Measurements from ENCODE around the gene RAB24. TPM values are rescaled to one million over a fixed set of nuclear protein-coding genes. Genes with fewer than 3 reads are reported as not detected.
"Not testable (repeated sequence)": the region's sequence is repeated elsewhere in the genome, so short reads cannot be mapped to it uniquely, and the experiment has no call there.

RAB24 gene
- 29.7 TPM for polyA plus RNA-seq (2012; ENCODE audit: missing spikeins)

DNA sequence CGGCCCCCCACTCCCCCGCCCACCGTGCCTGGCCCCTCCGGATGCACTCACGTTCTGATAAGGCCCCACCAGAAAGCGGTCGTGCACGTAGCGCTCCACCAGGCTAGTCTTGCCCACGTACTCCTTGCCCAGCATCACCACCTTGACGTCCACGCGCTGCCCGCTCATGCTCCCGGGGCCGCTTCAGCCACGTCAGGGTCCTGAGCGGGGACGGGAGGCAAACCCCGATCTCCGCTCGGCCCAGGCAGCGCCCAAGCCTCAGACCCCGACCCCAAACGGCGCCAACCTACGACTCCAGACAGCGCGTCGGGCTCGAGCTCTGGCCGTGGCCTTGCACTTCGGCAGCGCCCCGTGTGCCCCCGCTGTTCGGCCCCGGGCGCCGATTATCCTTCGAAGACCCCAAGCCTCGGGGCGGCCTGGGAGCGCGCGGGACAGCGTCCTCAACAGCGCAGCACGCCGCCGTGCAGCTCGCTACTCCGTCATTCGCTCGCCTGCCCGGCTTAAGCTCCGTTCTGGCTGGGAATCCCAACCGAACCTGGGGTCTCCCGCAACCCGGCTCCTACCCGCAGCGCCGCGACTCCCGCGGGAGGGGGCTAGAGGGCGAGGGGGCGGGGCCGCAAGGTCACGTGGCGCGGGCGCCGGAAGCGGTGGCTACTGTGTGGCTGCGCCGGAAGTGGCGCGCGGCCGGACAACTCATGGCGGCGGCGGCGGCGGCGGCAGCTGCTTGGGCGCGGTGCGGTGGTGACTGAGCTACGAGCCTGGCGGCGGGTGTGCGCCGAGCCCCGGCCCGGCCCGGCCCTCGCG, at the start of gene RAB24, which contains the start of gene PRELID1:
TSS of gene RAB24 (minus strand) at position 599 of the 804 bp plus-strand sequence. CDS start at position 168, 431 bp downstream.
TSS of gene PRELID1 (plus strand) at position 679 of the 804 bp plus-strand sequence. CDS start 187 bp downstream, outside the sequence.
- DNase-seq (ENCODE audit: insufficient read length): peak; percentile 82
- FAIRE-seq: peak; percentile 27
- no peak for TF ChIP-seq POLR2AphosphoS5 (IDR thresholded peaks at IDR 0.05; ENCODE audit: low read depth, low read length)
- TF ChIP-seq POLR2A (IDR thresholded peaks at IDR 0.05; ENCODE audit: low read depth, low read length): peak; percentile 55; the same call in 1 of the 2 replicates
- TF ChIP-seq TAF1 (IDR thresholded peaks at IDR 0.05; ENCODE audit: borderline replicate concordance, low read depth, low read length): no peak; the same call in 1 of the 2 replicates

DNA sequence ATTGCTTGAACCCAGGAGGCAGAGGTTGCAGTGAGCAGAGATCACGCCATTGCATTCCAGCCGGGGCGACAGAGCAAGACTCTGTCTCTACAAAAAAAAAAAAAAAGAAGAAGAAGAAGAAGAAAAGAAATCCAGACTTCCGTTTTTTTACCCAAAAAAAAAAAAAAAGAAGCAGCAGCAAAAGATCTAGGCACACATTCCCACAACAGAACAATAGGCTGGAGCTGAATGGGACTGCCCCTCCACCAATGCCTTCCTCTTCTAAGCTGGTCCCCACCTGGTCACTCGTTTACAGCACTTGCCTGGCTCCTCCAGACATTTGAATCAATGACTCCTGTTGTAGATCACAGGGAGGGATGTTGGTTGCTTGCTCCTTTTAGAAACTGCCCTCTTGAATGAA, 49.6 kb upstream of the RAB24 start:
- TF ChIP-seq POLR2AphosphoS5 (IDR thresholded peaks at IDR 0.05; ENCODE audit: low read depth, low read length) (no peak), TAF1 (IDR thresholded peaks at IDR 0.05; ENCODE audit: borderline replicate concordance, low read depth, low read length) (no peak), POLR2A (IDR thresholded peaks at IDR 0.05; ENCODE audit: low read depth, low read length) (no peak)
- FAIRE-seq (no peak), DNase-seq (ENCODE audit: insufficient read length) (no peak)

GRCh38 chr5:177351392-177352329, 48.1 kb upstream of the RAB24 start, which contains the start of gene LMAN2:
TSS of gene LMAN2 (minus strand) at chr5:177351668. CDS start at chr5:177351647, 21 bp downstream.
- TF ChIP-seq POLR2AphosphoS5 (IDR thresholded peaks at IDR 0.05; ENCODE audit: low read depth, low read length) (peak; percentile 88), POLR2A (IDR thresholded peaks at IDR 0.05; ENCODE audit: low read depth, low read length) (peak; percentile 85), TAF1 (IDR thresholded peaks at IDR 0.05; ENCODE audit: borderline replicate concordance, low read depth, low read length) (peak; percentile 91)
- DNase-seq (ENCODE audit: insufficient read length) (peak; percentile 95), FAIRE-seq (peak; percentile 97)

DNA sequence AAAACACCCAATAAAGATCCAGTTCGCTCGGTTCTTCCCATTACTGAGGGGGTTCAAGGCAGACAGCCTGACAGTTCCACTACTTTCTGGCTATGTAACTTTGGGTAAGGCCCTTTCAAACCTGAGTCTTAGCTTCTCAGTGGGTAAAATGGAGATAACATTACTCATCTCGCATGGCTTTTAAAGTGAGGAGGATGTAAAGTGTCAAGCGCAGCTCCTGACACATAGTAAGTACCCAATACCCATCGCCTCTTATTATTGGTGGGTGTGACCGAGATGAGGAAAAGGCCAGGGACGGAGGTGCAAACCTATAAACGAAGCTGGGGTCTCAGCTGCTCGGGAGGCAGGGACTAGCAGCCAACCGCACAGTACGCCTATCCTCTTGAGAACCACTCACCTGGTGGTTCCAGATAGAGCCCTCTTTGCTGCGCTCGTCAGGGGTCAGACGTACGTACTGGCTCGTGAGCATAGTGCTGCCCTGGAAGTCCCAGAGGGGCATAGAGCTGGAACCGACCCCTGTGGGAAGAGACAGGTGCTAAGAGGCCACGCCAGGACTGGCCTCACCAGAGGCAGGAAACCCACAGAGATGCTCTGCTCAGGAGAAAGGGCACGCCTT, 47.4 kb upstream of the RAB24 start:
- FAIRE-seq: no peak
- no peak for DNase-seq (ENCODE audit: insufficient read length)
- TF ChIP-seq TAF1 (IDR thresholded peaks at IDR 0.05; ENCODE audit: borderline replicate concordance, low read depth, low read length) (no peak), POLR2A (IDR thresholded peaks at IDR 0.05; ENCODE audit: low read depth, low read length) (0 out of 2 replicates have a peak, but pooled peaks have one; percentile 23)

GRCh38 chr5:177349762-177350161, 46.2 kb upstream of the RAB24 start:
- no peak for TF ChIP-seq POLR2A (IDR thresholded peaks at IDR 0.05; ENCODE audit: low read depth, low read length)
- TF ChIP-seq POLR2AphosphoS5 (IDR thresholded peaks at IDR 0.05; ENCODE audit: low read depth, low read length): no peak
- TF ChIP-seq TAF1 (IDR thresholded peaks at IDR 0.05; ENCODE audit: borderline replicate concordance, low read depth, low read length): no peak
- FAIRE-seq (no peak), DNase-seq (ENCODE audit: insufficient read length) (no peak)

DNA sequence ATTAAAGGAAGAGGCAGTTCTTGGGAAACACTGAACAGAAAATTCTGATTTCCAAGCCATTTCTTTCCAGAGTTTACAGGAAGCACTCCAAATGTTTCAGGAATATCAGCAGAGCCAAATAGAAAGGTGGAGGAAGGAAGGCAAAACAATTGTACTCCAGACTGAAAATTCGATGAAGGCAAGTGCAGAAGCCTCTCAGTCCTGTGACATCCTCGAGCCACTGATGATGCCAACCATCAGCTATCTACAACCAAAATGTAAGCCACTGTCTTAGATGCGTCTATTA, 45.8 kb upstream of the RAB24 start:
- FAIRE-seq: no peak
- TF ChIP-seq POLR2A (IDR thresholded peaks at IDR 0.05; ENCODE audit: low read depth, low read length): no peak
- no peak for TF ChIP-seq POLR2AphosphoS5 (IDR thresholded peaks at IDR 0.05; ENCODE audit: low read depth, low read length)
- TF ChIP-seq TAF1 (IDR thresholded peaks at IDR 0.05; ENCODE audit: borderline replicate concordance, low read depth, low read length): no peak
- no peak for DNase-seq (ENCODE audit: insufficient read length)

DNA sequence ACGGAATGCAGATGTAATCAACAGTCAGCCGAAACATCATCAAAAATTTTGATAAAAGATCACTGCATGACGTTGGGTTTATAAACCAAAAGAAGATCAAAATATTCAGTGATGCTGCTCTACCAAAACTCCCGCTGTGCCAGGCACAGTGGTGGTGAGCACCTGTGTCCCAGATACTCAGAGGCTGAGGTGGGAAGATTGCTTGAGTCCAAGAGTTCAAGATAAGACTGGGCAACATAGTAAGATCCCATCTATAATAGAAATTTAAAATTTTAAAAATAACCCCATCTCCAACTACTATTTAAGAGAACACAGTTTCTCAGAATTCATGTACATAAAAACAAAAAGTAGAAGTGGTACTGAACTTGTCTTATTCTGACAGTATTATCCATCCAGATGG, 44.2 kb upstream of the RAB24 start:
- TF ChIP-seq POLR2AphosphoS5 (IDR thresholded peaks at IDR 0.05; ENCODE audit: low read depth, low read length): no peak
- TF ChIP-seq TAF1 (IDR thresholded peaks at IDR 0.05; ENCODE audit: borderline replicate concordance, low read depth, low read length): no peak
- TF ChIP-seq POLR2A (IDR thresholded peaks at IDR 0.05; ENCODE audit: low read depth, low read length): no peak
- DNase-seq (ENCODE audit: insufficient read length): no peak
- no peak for FAIRE-seq

DNA sequence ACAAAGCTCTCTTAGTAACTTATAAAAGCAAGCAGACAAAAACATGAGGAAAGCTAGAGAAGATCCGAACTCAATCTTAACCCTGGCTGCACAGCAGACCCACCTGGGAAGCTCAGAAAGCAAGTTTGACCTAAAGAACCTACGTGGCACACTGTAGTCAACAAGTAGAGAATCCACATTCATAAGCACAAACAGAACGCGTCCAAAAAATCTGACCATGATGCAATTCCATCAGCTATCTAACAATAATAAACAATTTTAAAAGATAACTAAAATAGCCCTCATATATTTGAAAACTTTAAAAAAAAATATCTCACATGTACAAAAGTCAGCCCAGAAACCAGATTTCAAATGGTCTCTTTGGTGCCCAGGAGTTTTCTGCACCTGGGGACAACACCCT, 43.3 kb upstream of the RAB24 start:
- no peak for FAIRE-seq
- TF ChIP-seq POLR2A (IDR thresholded peaks at IDR 0.05; ENCODE audit: low read depth, low read length) (no peak), TAF1 (IDR thresholded peaks at IDR 0.05; ENCODE audit: borderline replicate concordance, low read depth, low read length) (no peak), POLR2AphosphoS5 (IDR thresholded peaks at IDR 0.05; ENCODE audit: low read depth, low read length) (no peak)
- DNase-seq (ENCODE audit: insufficient read length): no peak

DNA sequence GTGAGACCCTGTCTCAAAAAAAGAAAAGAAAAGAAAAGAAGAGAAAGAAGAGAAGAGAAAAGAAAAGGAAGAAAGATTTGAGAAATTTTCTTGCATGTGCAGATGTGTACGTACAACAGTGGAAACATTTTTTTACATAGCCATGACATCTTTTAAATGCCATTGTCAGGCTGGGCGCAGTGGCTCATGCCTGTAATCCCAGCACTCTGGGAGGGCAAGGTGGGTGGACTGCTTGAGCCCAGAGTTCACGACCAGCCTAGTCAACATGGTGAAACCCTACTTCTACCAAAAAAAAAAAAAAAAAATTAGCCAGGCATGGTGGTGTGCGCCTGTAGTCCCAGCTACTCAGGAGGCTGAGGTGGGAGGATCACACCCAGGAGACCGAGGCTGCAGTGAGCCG, 41.4 kb upstream of the RAB24 start:
- FAIRE-seq: no peak
- TF ChIP-seq POLR2AphosphoS5 (IDR thresholded peaks at IDR 0.05; ENCODE audit: low read depth, low read length): no peak
- TF ChIP-seq TAF1 (IDR thresholded peaks at IDR 0.05; ENCODE audit: borderline replicate concordance, low read depth, low read length): no peak
- no peak for TF ChIP-seq POLR2A (IDR thresholded peaks at IDR 0.05; ENCODE audit: low read depth, low read length)
- no peak for DNase-seq (ENCODE audit: insufficient read length)

GRCh38 chr5:177343777-177344176, 40.3 kb upstream of the RAB24 start:
- no peak for DNase-seq (ENCODE audit: insufficient read length)
- TF ChIP-seq TAF1 (IDR thresholded peaks at IDR 0.05; ENCODE audit: borderline replicate concordance, low read depth, low read length): no peak
- no peak for TF ChIP-seq POLR2AphosphoS5 (IDR thresholded peaks at IDR 0.05; ENCODE audit: low read depth, low read length)
- TF ChIP-seq POLR2A (IDR thresholded peaks at IDR 0.05; ENCODE audit: low read depth, low read length): no peak
- FAIRE-seq: no peak

- not testable (repeated sequence) for FAIRE-seq; DNase-seq (ENCODE audit: insufficient read length)
Measured at GRCh38 chr5:177343000-177343399, 39.5 kb upstream of the RAB24 start.

Data from GM12892 (cell line).